ENCODE data around the gene AMPH. TPM values are rescaled to one million over a fixed set of nuclear protein-coding genes. Genes with fewer than 3 reads are reported as not detected.

AMPH gene
- total RNA-seq, 4 donors from 2014 or later: 0.51 to 19.6 (median 11.6) TPM

GRCh38 chr7:38675494-38676106, 44.4 kb upstream of the AMPH start:
- intact Hi-C loops (cut with DNase I; ENCODE audit: low total_unique reads): no loop called here
- no peak for TF ChIP-seq POLR2A (IDR thresholded peaks at IDR 0.05)
- no peak for TF ChIP-seq CTCF (IDR thresholded peaks at IDR 0.05)
- Histone ChIP-seq H3K27me3 (no peaks in the 10 kb centered on the region), H3K4me3 (no peak overlapping the region), H3K27ac (no peak overlapping the region), H3K4me1 (no peaks in the 10 kb centered on the region), H3K36me3 (no peaks in the 10 kb centered on the region), H3K9me3 (no peaks in the 10 kb centered on the region)
- DNase-seq: no peak

GRCh38 chr7:38674513-38674912, 43.3 kb upstream of the AMPH start:
- TF ChIP-seq POLR2A (IDR thresholded peaks at IDR 0.05) (no peak), CTCF (IDR thresholded peaks at IDR 0.05) (no peak)
- H3K36me3 ChIP-seq: no peaks in the 10 kb centered on the region
- H3K27me3 ChIP-seq: no peaks in the 10 kb centered on the region
- H3K4me1 ChIP-seq: no peaks in the 10 kb centered on the region
- intact Hi-C loops (cut with DNase I; ENCODE audit: low total_unique reads): no loop called here
- no peak overlapping the region for H3K27ac ChIP-seq
- no peak for DNase-seq
- no peak overlapping the region for H3K4me3 ChIP-seq
- H3K9me3 ChIP-seq: no peaks in the 10 kb centered on the region

GRCh38 chr7:38673795-38674194, 42.6 kb upstream of the AMPH start:
- Histone ChIP-seq H3K36me3 (no peaks in the 10 kb centered on the region), H3K9me3 (no peaks in the 10 kb centered on the region), H3K27ac (no peak overlapping the region), H3K4me3 (no peak overlapping the region), H3K27me3 (no peaks in the 10 kb centered on the region), H3K4me1 (no peaks in the 10 kb centered on the region)
- TF ChIP-seq CTCF (IDR thresholded peaks at IDR 0.05) (no peak), POLR2A (IDR thresholded peaks at IDR 0.05) (no peak)
- intact Hi-C loops (cut with DNase I; ENCODE audit: low total_unique reads): no loop called here
- DNase-seq: no peak

GRCh38 chr7:38671911-38672905, 41.0 kb upstream of the AMPH start:
- Histone ChIP-seq H3K27ac (no peak overlapping the region), H3K36me3 (no peaks in the 10 kb centered on the region), H3K4me3 (no peak overlapping the region), H3K27me3 (no peaks in the 10 kb centered on the region), H3K4me1 (no peaks in the 10 kb centered on the region), H3K9me3 (no peaks in the 10 kb centered on the region)
- intact Hi-C loops (cut with DNase I; ENCODE audit: low total_unique reads): no loop called here
- DNase-seq: no peak
- TF ChIP-seq CTCF (IDR thresholded peaks at IDR 0.05) (no peak), POLR2A (IDR thresholded peaks at IDR 0.05) (no peak)

- Histone ChIP-seq H3K4me3 (no peak overlapping the region), H3K9me3 (no peaks in the 10 kb centered on the region), H3K27me3 (no peaks in the 10 kb centered on the region), H3K4me1 (no peaks in the 10 kb centered on the region), H3K36me3 (no peaks in the 10 kb centered on the region), H3K27ac (no peak overlapping the region)
- intact Hi-C loops (cut with DNase I; ENCODE audit: low total_unique reads): no loop called here
- TF ChIP-seq POLR2A (IDR thresholded peaks at IDR 0.05): no peak
- TF ChIP-seq CTCF (IDR thresholded peaks at IDR 0.05): no peak
- no peak for DNase-seq
These were observed 38.9 kb upstream of the AMPH start for GRCh38 chr7:38669965-38670520.

All from uterus (tissue), 4 donors.